ENCODE data around the gene TLR4. TPM values are rescaled to one million over a fixed set of nuclear protein-coding genes. Genes with fewer than 3 reads are reported as not detected.

Gene TLR4
- total RNA-seq, 2 experiments from 2014 or later: 4.4 to 10.4 TPM

GRCh38 chr9:117707561-117707960 lies 3.4 kb downstream of the TLR4 start:
- Histone ChIP-seq H3K36me3 (ENCODE audit: insufficient read depth, low read length) (peaks cover 27% of the 10 kb centered on the region), H4K20me1 (ENCODE audit: insufficient read depth, low read length) (no peaks in the 10 kb centered on the region), H3K4me3 (ENCODE audit: low read depth, low read length, poor library complexity, severe bottlenecking) (no peak overlapping the region), H3K9me2 (ENCODE audit: insufficient read depth, low read length) (no peaks in the 10 kb centered on the region), H3K9me3 (ENCODE audit: low read length) (peaks cover 6% of the 10 kb centered on the region; the same call in 1 of the 2 replicates), H3K27ac (ENCODE audit: low read depth, low read length, poor library complexity, severe bottlenecking) (no peak overlapping the region), H3K79me2 (ENCODE audit: insufficient read depth, low read depth, low read length) (peaks cover 16% of the 10 kb centered on the region; the same call in 1 of the 2 replicates), H3K4me1 (ENCODE audit: insufficient read depth, low read length, poor library complexity, severe bottlenecking) (peaks cover 37% of the 10 kb centered on the region), H3K4me2 (ENCODE audit: low read length) (no peak overlapping the region), H2AFZ (ENCODE audit: low read length) (no peak overlapping the region)
- intact Hi-C loops (cut with micrococcal nuclease; ENCODE audit: unreplicated experiment): no loop called here
- ChIA-PET CTCF (ENCODE audit: unreplicated experiment) (no interaction called here), POLR2A (no interaction called here)
- BruUV-seq (replicated peaks): no TSS peak
- DNase-seq (ENCODE audit: low spot score): no peak
- no peak for TF ChIP-seq EZH2phosphoT487 (IDR thresholded peaks at IDR 0.05; ENCODE audit: borderline replicate concordance, low read depth, low read length)
- TF ChIP-seq, protein P1, sequence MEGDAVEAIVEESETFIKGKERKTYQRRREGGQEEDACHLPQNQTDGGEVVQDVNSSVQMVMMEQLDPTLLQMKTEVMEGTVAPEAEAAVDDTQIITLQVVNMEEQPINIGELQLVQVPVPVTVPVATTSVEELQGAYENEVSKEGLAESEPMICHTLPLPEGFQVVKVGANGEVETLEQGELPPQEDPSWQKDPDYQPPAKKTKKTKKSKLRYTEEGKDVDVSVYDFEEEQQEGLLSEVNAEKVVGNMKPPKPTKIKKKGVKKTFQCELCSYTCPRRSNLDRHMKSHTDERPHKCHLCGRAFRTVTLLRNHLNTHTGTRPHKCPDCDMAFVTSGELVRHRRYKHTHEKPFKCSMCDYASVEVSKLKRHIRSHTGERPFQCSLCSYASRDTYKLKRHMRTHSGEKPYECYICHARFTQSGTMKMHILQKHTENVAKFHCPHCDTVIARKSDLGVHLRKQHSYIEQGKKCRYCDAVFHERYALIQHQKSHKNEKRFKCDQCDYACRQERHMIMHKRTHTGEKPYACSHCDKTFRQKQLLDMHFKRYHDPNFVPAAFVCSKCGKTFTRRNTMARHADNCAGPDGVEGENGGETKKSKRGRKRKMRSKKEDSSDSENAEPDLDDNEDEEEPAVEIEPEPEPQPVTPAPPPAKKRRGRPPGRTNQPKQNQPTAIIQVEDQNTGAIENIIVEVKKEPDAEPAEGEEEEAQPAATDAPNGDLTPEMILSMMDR (conservative IDR thresholded peaks at IDR 0.05; ENCODE audit: low read length): no peak

DNA sequence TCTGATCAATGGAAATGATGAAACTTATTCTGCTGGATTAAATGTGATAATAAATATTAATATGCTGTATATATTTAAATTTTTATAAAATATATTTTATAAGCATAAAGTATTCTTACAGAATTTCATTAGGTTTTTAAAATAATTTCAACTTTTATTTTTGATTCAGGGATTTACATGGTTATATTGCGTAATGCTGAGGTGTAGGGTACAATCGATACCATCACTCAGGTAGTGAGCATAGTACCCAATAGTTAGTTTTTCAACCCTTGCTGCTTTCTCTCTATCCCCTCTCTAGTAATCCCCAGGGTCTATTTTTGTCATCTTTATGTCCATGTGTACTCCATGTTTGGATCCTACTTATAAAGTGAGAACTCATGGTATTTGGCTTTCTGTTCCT lies 5.7 kb downstream of the TLR4 start:
- ChIA-PET CTCF (ENCODE audit: unreplicated experiment) (no interaction called here), POLR2A (interaction anchor here (0.7 kb wide), 1 partner anchor 33 kb away, joined by 3 read pairs; no protein-coding TSS in a partner anchor)
- Histone ChIP-seq H3K36me3 (ENCODE audit: insufficient read depth, low read length) (peaks cover 48% of the 10 kb centered on the region), H3K4me3 (ENCODE audit: low read depth, low read length, poor library complexity, severe bottlenecking) (no peak overlapping the region), H4K20me1 (ENCODE audit: insufficient read depth, low read length) (no peaks in the 10 kb centered on the region), H3K9me3 (ENCODE audit: low read length) (no peaks in the 10 kb centered on the region), H3K27ac (ENCODE audit: low read depth, low read length, poor library complexity, severe bottlenecking) (no peak overlapping the region), H3K4me1 (ENCODE audit: insufficient read depth, low read length, poor library complexity, severe bottlenecking) (peaks cover 18% of the 10 kb centered on the region), H3K79me2 (ENCODE audit: insufficient read depth, low read depth, low read length) (peaks cover 13% of the 10 kb centered on the region; the same call in 1 of the 2 replicates), H3K4me2 (ENCODE audit: low read length) (no peak overlapping the region), H3K9me2 (ENCODE audit: insufficient read depth, low read length) (no peaks in the 10 kb centered on the region), H2AFZ (ENCODE audit: low read length) (no peak overlapping the region)
- intact Hi-C loops (cut with micrococcal nuclease; ENCODE audit: unreplicated experiment): no loop called here
- no peak for DNase-seq (ENCODE audit: low spot score)
- TF ChIP-seq EZH2phosphoT487 (IDR thresholded peaks at IDR 0.05; ENCODE audit: borderline replicate concordance, low read depth, low read length): no peak
- TF ChIP-seq, protein P1 (conservative IDR thresholded peaks at IDR 0.05; ENCODE audit: low read length): no peak
- BruUV-seq (replicated peaks): no TSS peak

- no TSS peak for BruUV-seq (replicated peaks)
- peaks cover 45% of the 10 kb centered on the region for H3K36me3 ChIP-seq (ENCODE audit: insufficient read depth, low read length)
- no peak overlapping the region for H3K27ac ChIP-seq (ENCODE audit: low read depth, low read length, poor library complexity, severe bottlenecking)
- H2AFZ ChIP-seq (ENCODE audit: low read length): no peak overlapping the region
- ChIA-PET POLR2A (interaction anchor here (1.1 kb wide), 1 partner anchor 21 kb away, joined by 3 read pairs; no protein-coding TSS in a partner anchor), CTCF (ENCODE audit: unreplicated experiment) (no interaction called here)
- no peaks in the 10 kb centered on the region for H3K9me2 ChIP-seq (ENCODE audit: insufficient read depth, low read length)
- intact Hi-C loops (cut with micrococcal nuclease; ENCODE audit: unreplicated experiment): no loop called here
- H3K4me3 ChIP-seq (ENCODE audit: low read depth, low read length, poor library complexity, severe bottlenecking): no peak overlapping the region
- no peak for TF ChIP-seq EZH2phosphoT487 (IDR thresholded peaks at IDR 0.05; ENCODE audit: borderline replicate concordance, low read depth, low read length)
- TF ChIP-seq, protein P1 (conservative IDR thresholded peaks at IDR 0.05; ENCODE audit: low read length): peak; percentile 62
- H3K4me2 ChIP-seq (ENCODE audit: low read length): no peak overlapping the region
- no peaks in the 10 kb centered on the region for H3K9me3 ChIP-seq (ENCODE audit: low read length)
- no peaks in the 10 kb centered on the region for H4K20me1 ChIP-seq (ENCODE audit: insufficient read depth, low read length)
- no peak for DNase-seq (ENCODE audit: low spot score)
- no peaks in the 10 kb centered on the region for H3K79me2 ChIP-seq (ENCODE audit: insufficient read depth, low read depth, low read length)
- H3K4me1 ChIP-seq (ENCODE audit: insufficient read depth, low read length, poor library complexity, severe bottlenecking): peaks cover 19% of the 10 kb centered on the region
Measured at GRCh38 chr9:117714282-117714681, 10.1 kb downstream of the TLR4 start.
